GM19043 (cell line): ENCODE measurements around the gene SEPTIN2.
"Not testable (repeated sequence)": the region's sequence is repeated elsewhere in the genome, so short reads cannot be mapped to it uniquely, and the experiment has no call there.

Experiments
- ATAC-seq: cut with Tn5 transposase; IDR thresholded peaks from one replicate; pipeline ENCODE4 v1.9.1; 2021; ENCODE audit warnings: low read depth; ENCODE audit not compliant: unreplicated experiment

SEPTIN2 gene

GRCh38 chr2:241344925-241345651 lies 29.4 kb downstream of the SEPTIN2 start:
- no peak for ATAC-seq

- ATAC-seq: no peak
These were observed 34.2 kb downstream of the SEPTIN2 start for GRCh38 chr2:241349941-241350340.

GRCh38 chr2:241350530-241350877 lies 34.8 kb downstream of the SEPTIN2 start:
- ATAC-seq: no peak

- no peak for ATAC-seq
These were observed 35.3 kb downstream of the SEPTIN2 start for GRCh38 chr2:241350878-241351639.

- ATAC-seq: no peak
These were observed 35.9 kb downstream of the SEPTIN2 start for GRCh38 chr2:241351640-241352031.

- ATAC-seq: no peak
These were observed 36.5 kb downstream of the SEPTIN2 start for GRCh38 chr2:241352227-241352626.

GRCh38 chr2:241354668-241355658 lies 39.2 kb downstream of the SEPTIN2 start:
- ATAC-seq: peak; percentile 27

GRCh38 chr2:241355983-241356870 lies 40.5 kb downstream of the SEPTIN2 start, which contains the start of gene FARP2:
FARP2 (plus strand) TSS chr2:241356285; CDS start chr2:241373108, 16,823 bp downstream.
- ATAC-seq: peak; percentile 73

- ATAC-seq: no peak
These were observed 41.1 kb downstream of the SEPTIN2 start for GRCh38 chr2:241356871-241357260.

- no peak for ATAC-seq
These were observed 41.8 kb downstream of the SEPTIN2 start for GRCh38 chr2:241357531-241357930.

GRCh38 chr2:241358470-241358869 lies 42.7 kb downstream of the SEPTIN2 start:
- ATAC-seq: peak; percentile 36

GRCh38 chr2:241359481-241360045 lies 43.8 kb downstream of the SEPTIN2 start:
- ATAC-seq: no peak

- no peak for ATAC-seq
These were observed 47.7 kb downstream of the SEPTIN2 start for GRCh38 chr2:241363426-241363825.

GRCh38 chr2:241364781-241365180 lies 49.1 kb downstream of the SEPTIN2 start:
- ATAC-seq: no peak

GRCh38 chr2:241366678-241367077 lies 51.0 kb downstream of the SEPTIN2 start:
- no peak for ATAC-seq

GRCh38 chr2:241368643-241369042 lies 52.9 kb downstream of the SEPTIN2 start:
- ATAC-seq: no peak

GRCh38 chr2:241372361-241372992 lies 56.8 kb downstream of the SEPTIN2 start:
- no peak for ATAC-seq

GRCh38 chr2:241373446-241373845 lies 57.7 kb downstream of the SEPTIN2 start:
- no peak for ATAC-seq

- ATAC-seq: not testable (repeated sequence)
These were observed 58.2 kb downstream of the SEPTIN2 start for GRCh38 chr2:241373906-241374305.
